ENCODE results near the gene PRR33.

DNA sequence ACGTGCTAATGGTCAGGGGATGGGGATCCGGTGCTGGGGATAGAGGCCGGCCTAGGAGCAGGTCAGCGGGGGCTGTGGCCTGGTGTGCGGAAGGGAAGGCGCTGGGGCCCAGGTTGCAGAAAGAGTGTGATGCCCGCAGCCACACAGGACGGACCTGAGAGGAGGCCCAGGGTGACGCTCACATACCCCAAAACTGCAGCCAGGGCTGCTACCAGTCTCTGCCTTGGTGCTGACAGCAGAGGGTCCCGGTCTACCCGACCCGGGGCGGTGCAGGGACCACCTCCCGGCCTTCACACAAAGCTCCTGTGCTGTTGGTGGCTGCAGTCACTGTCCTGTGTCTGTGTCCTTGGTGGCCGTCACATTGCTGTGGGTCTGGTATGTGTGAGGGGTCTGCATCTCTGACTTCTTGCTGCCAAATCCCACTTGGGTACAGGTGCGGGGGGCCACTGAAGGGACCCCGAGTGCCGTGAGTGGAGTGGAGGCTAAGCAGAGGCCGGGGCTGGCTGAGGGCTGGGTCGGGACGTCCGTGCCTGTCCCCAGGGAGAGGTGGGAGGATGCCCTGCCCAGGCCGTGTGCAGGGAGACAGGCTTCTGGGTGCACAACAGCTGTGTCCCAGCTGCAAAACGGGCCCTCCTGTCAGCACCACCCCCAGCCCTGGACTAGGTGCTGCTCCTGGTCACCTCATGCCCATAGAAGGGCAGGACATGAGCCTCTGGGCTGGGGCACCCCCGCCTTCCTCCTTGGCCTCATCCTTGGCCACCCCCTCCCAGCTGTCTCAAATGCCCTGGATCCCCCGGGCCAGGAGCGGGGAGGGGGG is 37.4 kb downstream of the PRR33 start:
- TF ChIP-seq ELF1 (IDR thresholded peaks at IDR 0.05; ENCODE audit: borderline replicate concordance, low read depth) (no peak), RAD21 (IDR thresholded peaks at IDR 0.05; ENCODE audit: low read depth) (no peak), TCF7L2 (IDR thresholded peaks at IDR 0.05; ENCODE audit: borderline replicate concordance, extremely low read depth, insufficient read depth, insufficient read length) (no peak), SP1 (IDR thresholded peaks at IDR 0.05; ENCODE audit: low read depth) (no peak), EZH2phosphoT487 (IDR thresholded peaks at IDR 0.05; ENCODE audit: borderline replicate concordance) (no peak), JUND (IDR thresholded peaks at IDR 0.05) (no peak), SIN3A (IDR thresholded peaks at IDR 0.05; ENCODE audit: low read depth) (no peak), POLR2AphosphoS5 (IDR thresholded peaks at IDR 0.05; ENCODE audit: low read depth, low read length) (no peak)
- TF ChIP-seq, protein P1, sequence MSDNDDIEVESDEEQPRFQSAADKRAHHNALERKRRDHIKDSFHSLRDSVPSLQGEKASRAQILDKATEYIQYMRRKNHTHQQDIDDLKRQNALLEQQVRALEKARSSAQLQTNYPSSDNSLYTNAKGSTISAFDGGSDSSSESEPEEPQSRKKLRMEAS (IDR thresholded peaks at IDR 0.05), result no peak
- TF ChIP-seq, protein P2, sequence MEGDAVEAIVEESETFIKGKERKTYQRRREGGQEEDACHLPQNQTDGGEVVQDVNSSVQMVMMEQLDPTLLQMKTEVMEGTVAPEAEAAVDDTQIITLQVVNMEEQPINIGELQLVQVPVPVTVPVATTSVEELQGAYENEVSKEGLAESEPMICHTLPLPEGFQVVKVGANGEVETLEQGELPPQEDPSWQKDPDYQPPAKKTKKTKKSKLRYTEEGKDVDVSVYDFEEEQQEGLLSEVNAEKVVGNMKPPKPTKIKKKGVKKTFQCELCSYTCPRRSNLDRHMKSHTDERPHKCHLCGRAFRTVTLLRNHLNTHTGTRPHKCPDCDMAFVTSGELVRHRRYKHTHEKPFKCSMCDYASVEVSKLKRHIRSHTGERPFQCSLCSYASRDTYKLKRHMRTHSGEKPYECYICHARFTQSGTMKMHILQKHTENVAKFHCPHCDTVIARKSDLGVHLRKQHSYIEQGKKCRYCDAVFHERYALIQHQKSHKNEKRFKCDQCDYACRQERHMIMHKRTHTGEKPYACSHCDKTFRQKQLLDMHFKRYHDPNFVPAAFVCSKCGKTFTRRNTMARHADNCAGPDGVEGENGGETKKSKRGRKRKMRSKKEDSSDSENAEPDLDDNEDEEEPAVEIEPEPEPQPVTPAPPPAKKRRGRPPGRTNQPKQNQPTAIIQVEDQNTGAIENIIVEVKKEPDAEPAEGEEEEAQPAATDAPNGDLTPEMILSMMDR (IDR thresholded peaks at IDR 0.05 in 2 of 3, conservative IDR thresholded peaks at IDR 0.05 in 1 of 3; ENCODE audit: borderline replicate concordance in 1 of 3, insufficient read depth in 1 of 3, low read depth in 2 of 3, low read length in 2 of 3), result no peak
- TF ChIP-seq, protein P3, sequence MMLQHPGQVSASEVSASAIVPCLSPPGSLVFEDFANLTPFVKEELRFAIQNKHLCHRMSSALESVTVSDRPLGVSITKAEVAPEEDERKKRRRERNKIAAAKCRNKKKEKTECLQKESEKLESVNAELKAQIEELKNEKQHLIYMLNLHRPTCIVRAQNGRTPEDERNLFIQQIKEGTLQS (IDR thresholded peaks at IDR 0.05), result no peak
- TF ChIP-seq, protein P4, sequence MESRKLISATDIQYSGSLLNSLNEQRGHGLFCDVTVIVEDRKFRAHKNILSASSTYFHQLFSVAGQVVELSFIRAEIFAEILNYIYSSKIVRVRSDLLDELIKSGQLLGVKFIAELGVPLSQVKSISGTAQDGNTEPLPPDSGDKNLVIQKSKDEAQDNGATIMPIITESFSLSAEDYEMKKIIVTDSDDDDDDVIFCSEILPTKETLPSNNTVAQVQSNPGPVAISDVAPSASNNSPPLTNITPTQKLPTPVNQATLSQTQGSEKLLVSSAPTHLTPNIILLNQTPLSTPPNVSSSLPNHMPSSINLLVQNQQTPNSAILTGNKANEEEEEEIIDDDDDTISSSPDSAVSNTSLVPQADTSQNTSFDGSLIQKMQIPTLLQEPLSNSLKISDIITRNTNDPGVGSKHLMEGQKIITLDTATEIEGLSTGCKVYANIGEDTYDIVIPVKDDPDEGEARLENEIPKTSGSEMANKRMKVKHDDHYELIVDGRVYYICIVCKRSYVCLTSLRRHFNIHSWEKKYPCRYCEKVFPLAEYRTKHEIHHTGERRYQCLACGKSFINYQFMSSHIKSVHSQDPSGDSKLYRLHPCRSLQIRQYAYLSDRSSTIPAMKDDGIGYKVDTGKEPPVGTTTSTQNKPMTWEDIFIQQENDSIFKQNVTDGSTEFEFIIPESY (IDR thresholded peaks at IDR 0.05; ENCODE audit: extremely low read depth, insufficient replicate concordance, low read length), result no peak
